ENCODE results near the gene ARHGEF28. TPM values are rescaled to one million over a fixed set of nuclear protein-coding genes. Genes with fewer than 3 reads are reported as not detected.

Gene ARHGEF28
- total and polyA plus RNA-seq, 9 of the 15 experiments (the other 6 are each of a cell fraction or from before 2014, with no cell fraction given): 0.27 TPM; not detected in 8

- no peak for TF ChIP-seq CHD4 (IDR thresholded peaks at IDR 0.05; ENCODE audit: insufficient read depth, insufficient replicate concordance, low read depth, low read length, poor library complexity, severe bottlenecking)
- TF ChIP-seq E2F3 (CRISPR knock-in tag; IDR thresholded peaks at IDR 0.05): no peak
These were observed 341.4 kb downstream of the ARHGEF28 start (continued) for GRCh38 chr5:73967347-73967746.

GRCh38 chr5:73968246-73968645, 342.2 kb downstream of the ARHGEF28 start:
- in situ Hi-C loops (cut with MboI): no loop called here
- Histone ChIP-seq H3K36me3 (ENCODE audit: control insufficient read depth, insufficient read depth, low read length) (no peaks in the 10 kb centered on the region), H3K4me2 (ENCODE audit: insufficient read depth, low read length) (no peak overlapping the region), H3K4me3 (no peak overlapping the region), H2AFZ (ENCODE audit: low read depth, low read length) (no peak overlapping the region), H3K9ac (ENCODE audit: insufficient read depth in 1 of 2, low read depth in 2 of 2, low read length in 2 of 2) (no peak overlapping the region), H3K27ac (ENCODE audit: extremely low read depth, low read depth, low read length) (no peak overlapping the region), H4K20me1 (replicated peaks; ENCODE audit: control insufficient read depth, insufficient read depth, low read length) (no peaks in the 10 kb centered on the region), H3K9me3 (replicated peaks; ENCODE audit: control insufficient read depth, insufficient read depth, low read depth, low read length) (no peaks in the 10 kb centered on the region), H3K4me1 (replicated peaks in 1 of 2; ENCODE audit: control insufficient read depth in 2 of 2, insufficient read depth in 2 of 2, low read length in 2 of 2) (no peaks in the 10 kb centered on the region; a peak in 1 of 5 replicates), H3K27me3 (ENCODE audit: control insufficient read depth in 2 of 2, insufficient read depth in 2 of 2, low read length in 2 of 2) (no peaks in the 10 kb centered on the region; a peak in 1 of 5 replicates), H3K9me1 (ENCODE audit: control insufficient read depth, insufficient read depth, low read length) (no peaks in the 10 kb centered on the region), H3K79me2 (ENCODE audit: control insufficient read depth, insufficient read depth, low read length) (no peaks in the 10 kb centered on the region)
- ChIA-PET POLR2A (no interaction called here), CTCF (ENCODE audit: low intra/inter-chr PET ratio) (no interaction called here)
- no peak for DNase-seq (ENCODE audit: extremely low read depth in 1 of 4, low spot score in 3 of 4)
- 0% methylated on average over 2 of the region's 2 CpGs for WGBS (ENCODE audit: insufficient coverage, low coverage, missing lambda C conversion rate)
- intact Hi-C loops (cut with micrococcal nuclease): no loop called here
- BruUV-seq (replicated peaks): no TSS peak
- no peak for FAIRE-seq
- no peak for ATAC-seq
- TF ChIP-seq ATF4 (CRISPR knock-in tag; IDR thresholded peaks at IDR 0.05) (no peak), NCOA1 (IDR thresholded peaks at IDR 0.05; ENCODE audit: low read depth) (no peak), C11orf30 (IDR thresholded peaks at IDR 0.05; ENCODE audit: low read depth) (no peak), DACH1 (IDR thresholded peaks at IDR 0.05; ENCODE audit: partially characterized antibody) (no peak), XRCC4 (IDR thresholded peaks at IDR 0.05; ENCODE audit: extremely low read depth, insufficient read depth, insufficient read length) (no peak), CBFA2T2 (conservative IDR thresholded peaks at IDR 0.05) (no peak), RFX7 (CRISPR knock-in tag; IDR thresholded peaks at IDR 0.05) (no peak), HOMEZ (CRISPR knock-in tag; IDR thresholded peaks at IDR 0.05) (no peak), E2F5 (CRISPR knock-in tag; IDR thresholded peaks at IDR 0.05) (no peak), ZNF282 (CRISPR knock-in tag; IDR thresholded peaks at IDR 0.05) (no peak), ZNF232 (CRISPR knock-in tag; IDR thresholded peaks at IDR 0.05) (no peak), BDP1 (IDR thresholded peaks at IDR 0.05; ENCODE audit: insufficient read depth, insufficient read length) (no peak), KLF16 (IDR thresholded peaks at IDR 0.05) (no peak), PCBP1 (IDR thresholded peaks at IDR 0.05; ENCODE audit: low read depth, low read length, poor library complexity, severe bottlenecking) (no peak), KDM4B (IDR thresholded peaks at IDR 0.05; ENCODE audit: borderline replicate concordance in 2 of 2, low read depth in 1 of 2) (no peak), ESRRA (IDR thresholded peaks at IDR 0.05; ENCODE audit: borderline replicate concordance, low read depth) (no peak), TARDBP (IDR thresholded peaks at IDR 0.05) (no peak), TFAP4 (CRISPR knock-in tag; IDR thresholded peaks at IDR 0.05; ENCODE audit: borderline replicate concordance) (no peak)
